ENCODE results near the gene MTNR1B. TPM values are rescaled to one million over a fixed set of nuclear protein-coding genes. Genes with fewer than 3 reads are reported as not detected.

Gene MTNR1B
- total RNA-seq, 2 experiments from 2014 or later: not detected

DNA sequence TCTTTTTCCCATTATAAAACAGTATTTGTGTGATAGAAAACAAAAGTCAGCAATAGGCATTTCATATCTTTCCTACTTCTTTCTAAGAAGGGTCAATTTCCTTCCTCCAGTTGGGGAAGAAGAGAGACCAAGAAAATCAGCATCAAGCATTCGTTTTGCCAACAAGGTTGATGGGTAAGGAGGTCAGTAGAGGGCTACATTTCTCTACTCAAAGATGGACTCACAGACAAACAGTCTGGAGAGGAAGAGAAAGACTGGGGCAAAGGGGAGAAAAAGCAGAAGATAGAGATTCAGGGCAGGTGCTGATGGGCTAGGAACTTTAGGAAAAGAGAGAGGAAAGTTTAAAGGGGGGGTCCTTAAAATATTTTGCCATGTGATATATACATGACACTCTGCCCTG lies 8.6 kb upstream of the MTNR1B start:
- ChIA-PET POLR2A (no interaction called here), CTCF (no interaction called here)
- Mint-ChIP-seq H3K4me3 (no peak overlapping the region), H3K4me1 (ENCODE audit: low read depth) (no peaks in the 10 kb centered on the region), H3K27me3 (ENCODE audit: low read depth) (no peaks in the 10 kb centered on the region), H3K27ac (no peak overlapping the region), H3K9me3 (ENCODE audit: insufficient read depth) (no peaks in the 10 kb centered on the region), H3K36me3 (ENCODE audit: low read depth) (no peaks in the 10 kb centered on the region)
- DNase-seq (no peak), ATAC-seq (no peak)

DNA sequence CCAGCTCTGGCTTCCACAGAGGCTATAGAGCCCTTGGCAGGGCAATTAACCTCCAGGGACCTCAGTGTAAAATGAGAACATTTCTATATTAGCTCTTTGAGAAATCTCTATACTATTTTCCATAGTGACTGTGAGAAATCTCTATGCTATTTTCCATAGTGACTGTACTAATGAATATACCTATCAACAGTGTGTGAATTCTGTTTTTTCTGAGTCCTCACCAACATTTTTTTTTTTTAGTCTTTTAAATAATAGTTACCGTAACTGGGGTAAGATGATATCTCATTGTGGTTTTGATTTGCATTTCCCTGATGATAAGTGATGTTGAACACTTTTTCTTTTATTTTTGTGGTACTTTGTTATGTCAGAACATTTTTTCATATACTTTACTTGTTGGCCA lies 7.0 kb upstream of the MTNR1B start:
- no peak overlapping the region for H3K27ac Mint-ChIP-seq
- CTCF ChIA-PET: no interaction called here
- no peak overlapping the region for H3K4me3 Mint-ChIP-seq
- no peaks in the 10 kb centered on the region for H3K9me3 Mint-ChIP-seq (ENCODE audit: insufficient read depth)
- ATAC-seq (no peak), DNase-seq (no peak)
- H3K36me3 Mint-ChIP-seq (ENCODE audit: low read depth): no peaks in the 10 kb centered on the region
- POLR2A ChIA-PET: no interaction called here
- H3K4me1 Mint-ChIP-seq (ENCODE audit: low read depth): no peaks in the 10 kb centered on the region
- peaks cover 2% of the 10 kb centered on the region for H3K27me3 Mint-ChIP-seq (ENCODE audit: low read depth)

DNA sequence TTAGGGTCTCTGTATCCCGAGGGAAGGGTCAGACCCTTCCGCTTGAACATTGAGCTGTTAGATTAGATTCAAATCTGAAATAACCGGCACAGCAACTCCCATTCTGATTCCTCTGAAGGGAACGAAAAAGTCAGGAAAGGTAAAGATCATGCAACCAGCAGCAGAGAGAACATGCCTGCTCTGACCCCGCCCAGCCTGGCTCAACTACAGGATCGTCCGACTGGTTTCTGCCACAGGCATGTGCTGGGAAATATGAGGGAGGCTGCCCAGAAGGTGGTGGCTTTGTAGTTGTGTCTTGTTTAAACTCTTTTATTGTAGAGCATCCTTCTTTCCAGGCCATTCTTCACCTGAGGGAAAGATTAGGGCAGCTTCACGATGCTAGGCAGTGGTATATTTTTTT lies 5.0 kb upstream of the MTNR1B start:
- ChIA-PET POLR2A (no interaction called here), CTCF (interaction anchor here (1.1 kb wide), 1 partner anchor 22 kb away, joined by 4 read pairs; no protein-coding TSS in a partner anchor)
- H3K9me3 Mint-ChIP-seq (ENCODE audit: insufficient read depth): no peaks in the 10 kb centered on the region
- H3K4me1 Mint-ChIP-seq (ENCODE audit: low read depth): no peaks in the 10 kb centered on the region
- no peak for DNase-seq
- no peaks in the 10 kb centered on the region for H3K36me3 Mint-ChIP-seq (ENCODE audit: low read depth)
- H3K27ac Mint-ChIP-seq: no peak overlapping the region
- no peak for ATAC-seq
- no peak overlapping the region for H3K4me3 Mint-ChIP-seq
- peaks cover 2% of the 10 kb centered on the region for H3K27me3 Mint-ChIP-seq (ENCODE audit: low read depth)

DNA sequence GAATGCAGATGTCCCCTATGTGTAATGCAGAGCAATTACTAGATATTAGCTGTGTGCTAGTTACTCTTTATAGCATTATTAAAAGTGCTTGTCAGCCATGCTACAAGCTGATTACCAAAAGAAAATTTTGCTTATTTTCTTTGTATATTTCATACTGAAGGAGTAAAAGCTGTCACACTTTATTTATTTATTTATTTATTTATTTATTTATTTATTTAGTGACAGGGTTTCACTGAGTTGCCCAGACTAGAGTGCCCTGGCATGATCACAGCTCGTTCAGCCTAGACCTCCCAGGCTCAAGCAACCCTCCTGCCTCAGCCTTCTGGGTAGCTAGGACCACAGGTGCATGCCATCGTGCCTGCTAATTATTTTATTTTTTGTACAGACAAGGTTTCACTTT lies 4.3 kb upstream of the MTNR1B start:
- Mint-ChIP-seq H3K4me1 (ENCODE audit: low read depth) (no peaks in the 10 kb centered on the region), H3K9me3 (ENCODE audit: insufficient read depth) (no peaks in the 10 kb centered on the region), H3K4me3 (no peak overlapping the region), H3K27ac (no peak overlapping the region), H3K36me3 (ENCODE audit: low read depth) (no peaks in the 10 kb centered on the region), H3K27me3 (ENCODE audit: low read depth) (peaks cover 6% of the 10 kb centered on the region)
- DNase-seq: no peak
- POLR2A ChIA-PET: no interaction called here
- CTCF ChIA-PET: no interaction called here
- ATAC-seq: no peak

DNA sequence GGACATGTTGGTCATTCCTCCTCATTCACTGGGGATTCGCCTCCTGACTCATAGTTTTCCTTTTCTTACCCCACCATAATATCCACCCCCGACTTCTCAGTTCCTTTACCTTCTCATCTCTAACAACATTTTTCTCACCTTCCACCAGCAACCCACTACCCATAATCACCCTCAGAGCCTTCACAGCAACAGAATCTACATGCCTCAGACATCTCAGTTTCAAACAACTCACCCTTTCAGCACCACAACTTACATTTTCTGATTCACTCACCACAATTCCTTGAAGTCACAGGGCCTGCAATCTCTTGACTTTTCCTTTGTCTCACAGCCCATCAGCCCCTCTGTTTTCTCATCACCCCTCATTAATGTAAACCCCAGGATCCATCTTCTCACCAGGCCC lies 2.3 kb upstream of the MTNR1B start:
- ATAC-seq: no peak

DNA sequence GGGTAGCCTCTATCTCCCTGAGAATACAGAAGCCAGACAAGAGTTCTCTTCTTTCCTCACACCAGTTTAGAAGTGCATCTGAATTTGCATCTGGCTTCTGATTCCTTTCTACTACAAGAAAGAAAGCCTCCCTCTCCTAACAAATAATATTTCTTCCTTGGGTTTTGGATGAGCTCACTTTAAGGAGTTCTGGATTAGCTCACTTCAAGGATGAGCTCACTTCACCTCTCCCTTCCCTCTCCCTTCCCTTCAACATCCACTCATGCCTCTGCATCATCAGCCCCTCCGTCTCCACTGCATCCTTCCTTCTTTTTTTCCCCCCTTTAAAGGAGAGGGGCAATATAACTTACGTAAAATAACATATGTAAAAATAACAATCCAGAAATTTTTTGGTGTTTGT lies 1.6 kb upstream of the MTNR1B start:
- POLR2A ChIA-PET: no interaction called here
- ATAC-seq: no peak

More for the DNA sequence above, 2.3 kb upstream of the MTNR1B start:
- CTCF ChIA-PET: no interaction called here
- Mint-ChIP-seq H3K9me3 (ENCODE audit: insufficient read depth) (no peaks in the 10 kb centered on the region), H3K27ac (no peak overlapping the region), H3K27me3 (ENCODE audit: low read depth) (peaks cover 6% of the 10 kb centered on the region), H3K4me3 (no peak overlapping the region), H3K36me3 (ENCODE audit: low read depth) (no peaks in the 10 kb centered on the region), H3K4me1 (ENCODE audit: low read depth) (no peaks in the 10 kb centered on the region)
- no peak for DNase-seq
- POLR2A ChIA-PET: no interaction called here

DNA sequence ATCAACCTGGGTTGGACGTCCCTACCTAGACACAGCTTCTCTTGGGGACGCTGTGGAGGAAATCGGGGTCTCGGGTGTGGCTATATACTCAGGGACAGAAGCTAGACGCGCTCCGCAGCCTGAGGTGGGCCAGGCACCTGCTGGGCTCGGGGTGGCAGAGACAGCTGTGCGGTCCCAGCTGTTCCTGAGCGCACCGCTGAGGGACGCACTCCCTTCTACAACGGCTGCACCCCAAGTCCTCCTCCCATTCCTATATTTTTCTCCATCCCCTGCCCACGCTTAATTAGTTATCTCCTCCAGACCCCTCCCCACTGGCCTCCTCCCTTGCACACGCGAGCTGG lies 188 bp upstream of the MTNR1B start:
- Mint-ChIP-seq H3K27ac (no peak overlapping the region), H3K4me3 (no peak overlapping the region), H3K36me3 (ENCODE audit: low read depth) (no peaks in the 10 kb centered on the region), H3K9me3 (ENCODE audit: insufficient read depth) (no peaks in the 10 kb centered on the region), H3K4me1 (ENCODE audit: low read depth) (no peaks in the 10 kb centered on the region), H3K27me3 (ENCODE audit: low read depth) (peaks cover 6% of the 10 kb centered on the region)
- no peak for DNase-seq
- ChIA-PET POLR2A (no interaction called here), CTCF (no interaction called here)
- no peak for ATAC-seq

More for the DNA sequence above, 1.6 kb upstream of the MTNR1B start:
- no peaks in the 10 kb centered on the region for H3K36me3 Mint-ChIP-seq (ENCODE audit: low read depth)
- peaks cover 6% of the 10 kb centered on the region for H3K27me3 Mint-ChIP-seq (ENCODE audit: low read depth)
- H3K4me1 Mint-ChIP-seq (ENCODE audit: low read depth): no peaks in the 10 kb centered on the region
- no peak overlapping the region for H3K27ac Mint-ChIP-seq
- CTCF ChIA-PET: interaction anchor here (1.0 kb wide), 1 partner anchor 25 kb away, joined by 3 read pairs; no protein-coding TSS in a partner anchor
- H3K9me3 Mint-ChIP-seq (ENCODE audit: insufficient read depth): no peaks in the 10 kb centered on the region
- H3K4me3 Mint-ChIP-seq: no peak overlapping the region
- no peak for DNase-seq

DNA sequence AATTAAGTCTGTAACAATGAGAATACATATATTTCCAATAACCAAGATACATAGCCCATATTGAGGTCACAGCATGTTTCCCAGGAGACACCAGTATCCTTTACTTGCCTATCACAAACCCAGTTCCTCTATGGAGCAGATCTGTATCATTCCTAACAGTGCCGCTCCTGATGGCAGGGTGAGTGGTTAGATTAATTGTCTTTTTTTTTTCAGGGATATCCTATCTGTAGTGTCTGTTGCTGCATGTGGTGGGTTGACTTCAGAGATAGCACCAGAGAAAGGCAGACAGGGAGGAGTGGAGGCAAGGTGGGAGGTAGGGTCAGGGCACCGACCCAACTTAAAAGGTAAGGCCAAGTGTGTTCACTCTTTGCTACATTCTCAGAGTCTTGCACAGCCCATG lies 2.8 kb downstream of the MTNR1B start:
- ATAC-seq: no peak
- Mint-ChIP-seq H3K9me3 (ENCODE audit: insufficient read depth) (no peaks in the 10 kb centered on the region), H3K27ac (no peak overlapping the region), H3K4me1 (ENCODE audit: low read depth) (no peaks in the 10 kb centered on the region), H3K36me3 (ENCODE audit: low read depth) (no peaks in the 10 kb centered on the region), H3K4me3 (no peak overlapping the region), H3K27me3 (ENCODE audit: low read depth) (peaks cover 6% of the 10 kb centered on the region)
- CTCF ChIA-PET: no interaction called here
- no peak for DNase-seq
- POLR2A ChIA-PET: no interaction called here

DNA sequence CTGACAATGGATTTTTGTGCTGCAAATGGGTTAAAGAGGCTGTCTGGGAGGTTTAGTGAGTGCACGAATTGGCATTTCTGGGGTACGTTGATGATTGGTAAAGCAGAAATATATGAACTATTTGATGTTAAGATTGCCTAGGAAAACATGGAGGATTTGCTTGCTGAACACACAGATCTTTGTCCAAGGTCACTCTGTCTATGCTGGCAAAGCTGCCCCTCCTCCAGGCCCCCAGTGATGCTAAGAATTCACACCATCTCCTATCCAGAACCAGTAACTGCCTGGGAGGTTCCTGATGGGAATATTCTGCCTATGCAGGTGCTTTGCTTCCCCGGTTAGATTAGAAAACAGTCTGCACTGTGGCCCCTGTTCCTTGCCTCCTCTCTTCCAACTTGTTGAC lies 5.8 kb downstream of the MTNR1B start:
- CTCF ChIA-PET: interaction anchor here (1.1 kb wide), 1 partner anchor 34 kb away, joined by 3 read pairs; no protein-coding TSS in a partner anchor
- no peak for DNase-seq
- Mint-ChIP-seq H3K4me3 (no peak overlapping the region), H3K4me1 (ENCODE audit: low read depth) (no peaks in the 10 kb centered on the region), H3K27me3 (ENCODE audit: low read depth) (no peaks in the 10 kb centered on the region), H3K36me3 (ENCODE audit: low read depth) (no peaks in the 10 kb centered on the region), H3K27ac (no peak overlapping the region), H3K9me3 (ENCODE audit: insufficient read depth) (no peaks in the 10 kb centered on the region)
- POLR2A ChIA-PET: no interaction called here
- no peak for ATAC-seq

DNA sequence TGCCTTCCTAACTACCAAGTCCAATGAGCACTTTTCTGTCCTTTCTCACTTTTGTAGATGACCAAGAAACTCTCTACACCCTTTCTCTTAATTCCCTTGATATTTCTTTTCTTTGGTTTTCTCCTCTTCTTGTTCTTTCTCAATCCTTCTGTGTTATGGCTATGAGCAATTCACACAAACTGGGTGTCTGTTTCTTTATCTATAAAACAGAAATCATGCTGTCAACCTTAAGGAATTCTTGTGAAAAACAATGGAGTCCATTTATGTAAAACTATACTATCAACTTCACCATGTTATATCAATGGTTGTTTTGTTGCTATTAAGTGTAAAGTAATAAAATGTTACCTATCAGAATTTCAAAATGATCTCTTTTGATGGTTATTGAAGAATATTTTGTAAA lies 7.2 kb downstream of the MTNR1B start:
- POLR2A ChIA-PET: no interaction called here
- no peaks in the 10 kb centered on the region for H3K4me1 Mint-ChIP-seq (ENCODE audit: low read depth)
- no peaks in the 10 kb centered on the region for H3K9me3 Mint-ChIP-seq (ENCODE audit: insufficient read depth)
- H3K4me3 Mint-ChIP-seq: no peak overlapping the region
- H3K27ac Mint-ChIP-seq: no peak overlapping the region
- H3K27me3 Mint-ChIP-seq (ENCODE audit: low read depth): no peaks in the 10 kb centered on the region
- CTCF ChIA-PET: no interaction called here
- no peaks in the 10 kb centered on the region for H3K36me3 Mint-ChIP-seq (ENCODE audit: low read depth)
- ATAC-seq (no peak), DNase-seq (no peak)

DNA sequence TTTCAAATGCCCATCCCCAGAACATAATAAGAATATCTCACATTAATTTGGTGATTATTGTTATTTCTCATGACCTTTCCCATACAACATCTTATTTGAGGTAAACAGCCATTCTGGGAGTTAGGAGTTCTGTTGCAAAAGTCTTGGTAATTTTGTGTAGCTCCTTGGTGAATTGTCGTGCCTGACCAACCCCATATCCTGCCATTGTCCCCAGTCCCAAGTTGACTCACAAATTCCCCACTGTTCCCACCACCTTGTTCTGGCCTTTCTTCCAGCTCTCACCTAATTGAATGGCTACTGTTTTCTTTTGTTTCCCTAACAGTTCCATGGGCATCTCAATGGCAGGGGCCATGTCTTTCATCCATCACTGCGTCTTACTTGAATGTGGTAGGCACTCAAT lies 8.0 kb downstream of the MTNR1B start:
- H3K27ac Mint-ChIP-seq: no peak overlapping the region
- no peaks in the 10 kb centered on the region for H3K36me3 Mint-ChIP-seq (ENCODE audit: low read depth)
- no peak overlapping the region for H3K4me3 Mint-ChIP-seq
- ATAC-seq (no peak), DNase-seq (no peak)
- H3K4me1 Mint-ChIP-seq (ENCODE audit: low read depth): no peaks in the 10 kb centered on the region
- ChIA-PET POLR2A (no interaction called here), CTCF (no interaction called here)
- no peaks in the 10 kb centered on the region for H3K9me3 Mint-ChIP-seq (ENCODE audit: insufficient read depth)
- no peaks in the 10 kb centered on the region for H3K27me3 Mint-ChIP-seq (ENCODE audit: low read depth)

DNA sequence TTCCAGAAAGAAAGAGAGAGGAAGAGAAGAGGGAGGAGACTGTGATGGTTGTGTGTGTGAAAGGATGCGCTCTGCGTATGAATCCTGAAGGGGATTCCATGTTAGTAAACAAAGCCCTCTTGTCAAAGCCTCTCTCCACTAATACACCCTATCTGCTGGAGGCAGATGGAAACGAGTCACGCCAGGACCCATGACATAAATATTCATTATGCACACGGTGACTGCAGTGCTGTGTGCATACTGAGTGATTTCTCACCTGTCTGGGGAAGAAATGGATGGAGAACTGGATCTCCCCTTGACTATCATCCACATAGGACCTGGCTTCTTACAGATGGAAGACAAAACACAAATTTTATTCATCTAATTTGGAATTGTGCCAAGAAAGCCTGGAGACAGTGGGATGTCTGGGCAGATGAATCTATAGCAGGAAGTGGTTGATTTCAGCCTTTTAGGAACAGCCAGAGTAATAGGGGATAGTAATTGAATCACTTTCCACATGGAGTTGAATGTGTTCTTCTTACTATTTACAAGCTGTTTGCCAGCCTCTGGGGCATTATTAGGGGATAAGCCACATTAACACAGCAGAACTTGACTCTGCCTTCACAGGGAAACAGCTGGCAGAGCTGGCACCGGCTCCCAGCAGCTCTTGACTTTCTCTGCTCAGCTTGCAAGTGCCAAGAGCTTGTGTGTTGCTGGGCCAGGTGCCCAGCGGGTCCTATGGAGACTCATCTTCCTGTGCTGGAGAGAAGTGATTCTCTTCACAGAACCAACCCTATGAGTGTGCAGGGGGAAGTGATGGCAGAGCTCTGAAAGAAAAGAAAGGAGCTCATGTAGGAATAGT lies 9.0 kb downstream of the MTNR1B start:
- ChIA-PET CTCF (no interaction called here), POLR2A (no interaction called here)
- no peaks in the 10 kb centered on the region for H3K27me3 Mint-ChIP-seq (ENCODE audit: low read depth)

DNA sequence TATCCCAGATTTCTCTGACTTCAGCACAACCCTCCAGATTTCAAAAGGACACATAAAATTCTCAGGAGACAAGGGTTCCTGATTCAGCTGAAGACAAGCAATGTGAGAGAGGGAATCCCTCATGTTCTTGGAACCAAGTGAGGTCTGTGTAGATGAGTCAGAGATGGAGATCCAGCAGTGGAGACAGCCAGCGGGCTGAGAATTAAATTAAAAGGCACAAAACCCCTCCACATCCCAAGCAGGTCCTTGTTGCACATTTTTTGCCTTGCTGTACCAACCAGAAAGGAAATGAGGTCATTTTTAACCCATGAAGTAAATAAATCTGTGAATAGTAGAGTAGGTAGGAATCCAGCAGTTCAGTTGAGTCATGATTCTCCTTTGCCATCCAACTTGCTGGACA lies 9.7 kb downstream of the MTNR1B start:
- POLR2A ChIA-PET: no interaction called here

More for the DNA sequence above, 9.0 kb downstream of the MTNR1B start:
- DNase-seq (no peak), ATAC-seq (no peak)
- no peaks in the 10 kb centered on the region for H3K36me3 Mint-ChIP-seq (ENCODE audit: low read depth)
- H3K4me1 Mint-ChIP-seq (ENCODE audit: low read depth): no peaks in the 10 kb centered on the region
- no peak overlapping the region for H3K27ac Mint-ChIP-seq
- no peak overlapping the region for H3K4me3 Mint-ChIP-seq
- no peaks in the 10 kb centered on the region for H3K9me3 Mint-ChIP-seq (ENCODE audit: insufficient read depth)

More for the DNA sequence above, 9.7 kb downstream of the MTNR1B start:
- DNase-seq (no peak), ATAC-seq (no peak)
- H3K9me3 Mint-ChIP-seq (ENCODE audit: insufficient read depth): no peaks in the 10 kb centered on the region
- no peak overlapping the region for H3K4me3 Mint-ChIP-seq
- CTCF ChIA-PET: no interaction called here
- no peaks in the 10 kb centered on the region for H3K4me1 Mint-ChIP-seq (ENCODE audit: low read depth)
- H3K27me3 Mint-ChIP-seq (ENCODE audit: low read depth): no peaks in the 10 kb centered on the region
- no peak overlapping the region for H3K27ac Mint-ChIP-seq
- H3K36me3 Mint-ChIP-seq (ENCODE audit: low read depth): no peaks in the 10 kb centered on the region

All from activated CD8-positive, alpha-beta T cell treated with anti-CD3 and anti-CD28 coated beads, Interleukin-2, amount 10 ng/mL, durations not matched to agents 7 days and 5 days (primary cell).